KMS-11 (cell line): ENCODE measurements around the gene USP32.
A peak's percentile ranks its signal among the peaks of the same experiment; 100 is the strongest.
"Not testable (repeated sequence)": the region's sequence is repeated elsewhere in the genome, so short reads cannot be mapped to it uniquely, and the experiment has no call there.

Source experiments
- H2AFZ ChIP-seq: fragments of 200-600 bp; sonication (generic); 2 replicates; pipeline ENCODE4 v1.6.1; 2016; ENCODE audit warnings: antibody characterized with exemption, mixed run types, low read depth
- H3K27ac ChIP-seq: fragments of 200-600 bp; sonication (generic); 2 replicates; pipeline ENCODE4 v1.6.1; 2016; ENCODE audit warnings: mild to moderate bottlenecking, mixed run types
- H3K27me3 ChIP-seq: fragments of 200-600 bp; sonication (generic); 2 replicates; pipeline ENCODE4 v1.6.1; 2017; ENCODE audit warnings: mild to moderate bottlenecking, low read depth, mixed run types, moderate library complexity; ENCODE audit not compliant: insufficient read depth
- H3K36me3 ChIP-seq: fragments of 200-600 bp; sonication (generic); 2 replicates; pipeline ENCODE4 v1.6.1; 2017; ENCODE audit warnings: mild to moderate bottlenecking, mixed run types; ENCODE audit not compliant: insufficient read depth
- H3K4me1 ChIP-seq: fragments of 200-600 bp; sonication (generic); 2 replicates; pipeline ENCODE4 v1.6.1; 2016; ENCODE audit warnings: mild to moderate bottlenecking, low read depth, mixed run types; ENCODE audit not compliant: poor library complexity, severe bottlenecking
- H3K4me2 ChIP-seq: fragments of 200-600 bp; sonication (generic); 2 replicates; pipeline ENCODE4 v1.7.0; 2016; ENCODE audit warnings: mild to moderate bottlenecking, mixed run types
- H3K4me3 ChIP-seq: fragments of 200-600 bp; sonication (generic); IDR thresholded peaks from 2 replicates; pipeline ENCODE4 v1.6.1; 2017; ENCODE audit warnings: low read depth, low read length, mixed read lengths; ENCODE audit not compliant: insufficient read depth
- H3K79me2 ChIP-seq: fragments of 200-600 bp; sonication (generic); 2 replicates; pipeline ENCODE4 v1.6.1; 2016; ENCODE audit warnings: low read depth, mixed run types; ENCODE audit not compliant: insufficient read depth
- H3K9ac ChIP-seq: fragments of 200-600 bp; sonication (generic); 2 replicates; pipeline ENCODE4 v1.6.1; 2016; ENCODE audit warnings: mild to moderate bottlenecking, mixed run types
- H4K20me1 ChIP-seq: fragments of 200-600 bp; sonication (generic); 2 replicates; pipeline ENCODE4 v1.6.1; 2016; ENCODE audit warnings: mild to moderate bottlenecking, mixed run types; ENCODE audit not compliant: insufficient read depth
- CTCF ChIP-seq: fragments of 200-600 bp; sonication (generic); conservative IDR thresholded peaks from 2 replicates; pipeline ENCODE4 v1.6.1; 2017; ENCODE audit warnings: low read depth, mild to moderate bottlenecking, antibody characterized with exemption, low read length, moderate library complexity, mixed read lengths

Gene USP32

GRCh38 chr17:60315650-60316049 lies 76.3 kb downstream of the USP32 start:
- Histone ChIP-seq H3K79me2 (peaks cover 3% of the 10 kb centered on the region; the same call in 1 of the 2 replicates), H3K36me3 (no peaks in the 10 kb centered on the region), H2AFZ (no peak overlapping the region), H3K27me3 (no peaks in the 10 kb centered on the region), H3K27ac (no peak overlapping the region), H3K9ac (no peak overlapping the region), H3K4me1 (no peaks in the 10 kb centered on the region), H4K20me1 (no peaks in the 10 kb centered on the region), H3K4me2 (no peak overlapping the region), H3K4me3 (no peak overlapping the region)
- 0 out of 2 replicates have a peak, but pooled peaks have one; percentile 22 for TF ChIP-seq CTCF

GRCh38 chr17:60314900-60315299 lies 77.0 kb downstream of the USP32 start:
- H3K27ac ChIP-seq, H3K9ac ChIP-seq, H3K27me3 ChIP-seq, H3K4me3 ChIP-seq, H3K36me3 ChIP-seq, H4K20me1 ChIP-seq, H3K4me2 ChIP-seq, H2AFZ ChIP-seq, H3K4me1 ChIP-seq, H3K79me2 ChIP-seq: not testable (repeated sequence)

- Histone ChIP-seq H3K79me2 (no peaks in the 10 kb centered on the region), H3K4me2 (no peak overlapping the region), H3K27ac (no peak overlapping the region), H3K4me1 (no peaks in the 10 kb centered on the region), H4K20me1 (no peaks in the 10 kb centered on the region), H3K36me3 (no peaks in the 10 kb centered on the region), H3K27me3 (no peaks in the 10 kb centered on the region), H3K9ac (no peak overlapping the region), H3K4me3 (no peak overlapping the region), H2AFZ (no peak overlapping the region)
- no peak for TF ChIP-seq CTCF
Measured at GRCh38 chr17:60314423-60314822, 77.5 kb downstream of the USP32 start.

- Histone ChIP-seq H3K4me3 (no peak overlapping the region), H3K4me2 (no peak overlapping the region), H3K27ac (no peak overlapping the region), H3K36me3 (no peaks in the 10 kb centered on the region), H3K79me2 (no peaks in the 10 kb centered on the region), H2AFZ (no peak overlapping the region), H3K27me3 (no peaks in the 10 kb centered on the region), H3K4me1 (no peaks in the 10 kb centered on the region), H4K20me1 (no peaks in the 10 kb centered on the region), H3K9ac (no peak overlapping the region)
- TF ChIP-seq CTCF = no peak
Measured at GRCh38 chr17:60311936-60312335, 80.0 kb downstream of the USP32 start.

- Histone ChIP-seq H3K79me2 (no peaks in the 10 kb centered on the region), H4K20me1 (no peaks in the 10 kb centered on the region), H3K36me3 (no peaks in the 10 kb centered on the region)
Measured at GRCh38 chr17:60311186-60311585, 80.7 kb downstream of the USP32 start.

More at GRCh38 chr17:60311186-60311585, 80.7 kb downstream of the USP32 start:
- no peak overlapping the region for H3K4me2 ChIP-seq
- no peak for TF ChIP-seq CTCF
- H3K4me1 ChIP-seq = no peaks in the 10 kb centered on the region
- no peak overlapping the region for H3K4me3 ChIP-seq
- no peak overlapping the region for H3K9ac ChIP-seq
- H2AFZ ChIP-seq = no peak overlapping the region
- H3K27me3 ChIP-seq = no peaks in the 10 kb centered on the region
- H3K27ac ChIP-seq = no peak overlapping the region
